Measurements from ENCODE around the gene SGCE. TPM values are rescaled to one million over a fixed set of nuclear protein-coding genes. Genes with fewer than 3 reads are reported as not detected.

SGCE gene
- total RNA-seq, 4 donors from 2014 or later: 51.4 to 130 (median 115) TPM

GRCh38 chr7:94669773-94670495, 14.0 kb upstream of the SGCE start:
- no peak for ATAC-seq (ENCODE audit: low FRiP score)
- DNase-seq (ENCODE audit: low spot score): no peak
- TF ChIP-seq, protein P1, sequence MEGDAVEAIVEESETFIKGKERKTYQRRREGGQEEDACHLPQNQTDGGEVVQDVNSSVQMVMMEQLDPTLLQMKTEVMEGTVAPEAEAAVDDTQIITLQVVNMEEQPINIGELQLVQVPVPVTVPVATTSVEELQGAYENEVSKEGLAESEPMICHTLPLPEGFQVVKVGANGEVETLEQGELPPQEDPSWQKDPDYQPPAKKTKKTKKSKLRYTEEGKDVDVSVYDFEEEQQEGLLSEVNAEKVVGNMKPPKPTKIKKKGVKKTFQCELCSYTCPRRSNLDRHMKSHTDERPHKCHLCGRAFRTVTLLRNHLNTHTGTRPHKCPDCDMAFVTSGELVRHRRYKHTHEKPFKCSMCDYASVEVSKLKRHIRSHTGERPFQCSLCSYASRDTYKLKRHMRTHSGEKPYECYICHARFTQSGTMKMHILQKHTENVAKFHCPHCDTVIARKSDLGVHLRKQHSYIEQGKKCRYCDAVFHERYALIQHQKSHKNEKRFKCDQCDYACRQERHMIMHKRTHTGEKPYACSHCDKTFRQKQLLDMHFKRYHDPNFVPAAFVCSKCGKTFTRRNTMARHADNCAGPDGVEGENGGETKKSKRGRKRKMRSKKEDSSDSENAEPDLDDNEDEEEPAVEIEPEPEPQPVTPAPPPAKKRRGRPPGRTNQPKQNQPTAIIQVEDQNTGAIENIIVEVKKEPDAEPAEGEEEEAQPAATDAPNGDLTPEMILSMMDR (IDR thresholded peaks at IDR 0.05): no peak

DNA sequence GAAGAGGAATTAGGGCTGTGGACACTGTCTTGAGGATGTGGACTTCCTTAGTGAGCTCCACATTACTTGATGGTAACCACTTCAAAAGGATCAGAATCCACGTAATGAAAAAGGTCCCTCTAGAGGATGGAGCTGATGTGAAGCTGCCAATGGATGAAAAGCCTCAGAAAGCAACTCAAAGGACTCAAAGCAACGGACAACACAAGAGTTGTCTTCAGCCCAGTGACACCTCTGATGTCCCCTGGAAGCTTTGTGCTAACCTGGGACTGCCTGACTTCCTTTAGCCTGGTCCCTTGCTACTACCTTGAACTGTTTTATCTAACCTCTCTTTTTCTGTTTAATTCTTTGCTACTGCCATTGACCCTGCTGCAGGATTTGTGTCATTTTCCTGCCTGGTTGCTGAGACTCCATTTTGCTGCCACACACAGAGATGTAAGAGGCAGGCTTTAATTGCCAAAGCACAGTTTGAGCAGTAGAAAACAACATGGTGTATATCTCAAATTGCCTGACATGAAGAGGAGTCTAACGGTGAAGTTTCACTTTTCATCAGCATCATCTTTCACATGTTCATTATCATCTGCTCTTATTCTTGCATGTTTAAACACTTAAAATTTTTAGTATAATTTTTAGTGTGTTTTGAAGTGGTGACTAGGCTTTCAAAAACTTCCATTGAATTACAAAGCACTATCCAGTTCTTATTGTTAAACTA, 11.1 kb upstream of the SGCE start:
- ATAC-seq (ENCODE audit: low FRiP score): no peak
- no peak for DNase-seq (ENCODE audit: low spot score)
- TF ChIP-seq, protein P1 (IDR thresholded peaks at IDR 0.05): no peak

GRCh38 chr7:94665426-94665825, 9.5 kb upstream of the SGCE start:
- DNase-seq (ENCODE audit: low spot score) (no peak), ATAC-seq (ENCODE audit: low FRiP score) (no peak)
- TF ChIP-seq, protein P1 (IDR thresholded peaks at IDR 0.05): no peak

DNA sequence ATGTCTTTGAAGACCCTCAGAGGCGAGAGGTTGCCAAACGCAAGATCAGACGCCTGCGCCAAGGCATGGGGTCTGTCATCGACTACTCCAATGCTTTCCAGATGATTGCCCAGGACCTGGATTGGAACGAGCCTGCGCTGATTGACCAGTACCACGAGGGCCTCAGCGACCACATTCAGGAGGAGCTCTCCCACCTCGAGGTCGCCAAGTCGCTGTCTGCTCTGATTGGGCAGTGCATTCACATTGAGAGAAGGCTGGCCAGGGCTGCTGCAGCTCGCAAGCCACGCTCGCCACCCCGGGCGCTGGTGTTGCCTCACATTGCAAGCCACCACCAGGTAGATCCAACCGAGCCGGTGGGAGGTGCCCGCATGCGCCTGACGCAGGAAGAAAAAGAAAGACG, 8.1 kb upstream of the SGCE start:
- DNase-seq (ENCODE audit: low spot score) (no peak), ATAC-seq (ENCODE audit: low FRiP score) (no peak)
- TF ChIP-seq, protein P1 (IDR thresholded peaks at IDR 0.05): no peak

- ATAC-seq (ENCODE audit: low FRiP score) (no peak), DNase-seq (ENCODE audit: low spot score) (no peak)
- TF ChIP-seq, protein P1 (IDR thresholded peaks at IDR 0.05): no peak
These were observed 6.6 kb upstream of the SGCE start for GRCh38 chr7:94662548-94662947.

GRCh38 chr7:94660006-94660405, 4.1 kb upstream of the SGCE start:
- TF ChIP-seq, protein P1 (IDR thresholded peaks at IDR 0.05): no peak
- no peak for ATAC-seq (ENCODE audit: low FRiP score)
- no peak for DNase-seq (ENCODE audit: low spot score)

- ATAC-seq (ENCODE audit: low FRiP score): no peak
- TF ChIP-seq, protein P1 (IDR thresholded peaks at IDR 0.05): no peak
- no peak for DNase-seq (ENCODE audit: low spot score)
These were observed 2.9 kb upstream of the SGCE start for GRCh38 chr7:94658826-94659225.
